Heart left ventricle (tissue), 13 donors: ENCODE data around the gene TM9SF4.

ENCODE experiments used
- CTCF ChIP-seq, 12 donors: fragments of 200-600 bp; sonication (generic) in 4 of 12; IDR thresholded peaks; one replicate each; pipeline versions ENCODE4 v1.5.0 to v1.8.0; 2018 to 2022; ENCODE audit warnings: antibody characterized with exemption in 12 of 12, mild to moderate bottlenecking in 5 of 12
- POLR2A ChIP-seq, 2 donors: fragments of 450-650 bp; IDR thresholded peaks; one replicate each; pipeline ENCODE4 v1.6.1; 2017; ENCODE audit warnings: antibody characterized with exemption in 2 of 2, mild to moderate bottlenecking in 2 of 2, moderate library complexity in 2 of 2
- donor health status: ischemic (EF 13 %, LVEDD 7.1; RV severe dilation, severe dysfunction).
- donor health status: DM: no; HTN: yes; CAD: no.
- donor health status: DM: no; HTN: no; CAD: no.
- donor health status: ischemic (EF 25% LVEDD 6.9; RV normal size, moderate dysfunction).
- donor health status: ischemic (EF 25% LVEDD 5.7; RV mildly dilated, moderate dysfunction).
- donor health status: ischemic (EF 35%, LVEDD 5.7; RV mildly dilated, moderate dysfunction).
- donor health status: nonischemic (EF 11% LVEDD 7.7; RV severe dilation, severe dysfunction).
- donor health status: DM: yes; HTN: yes; CAD: no.
- donor health status: PGD.
- donor health status: ischemic (EF 29% LVEDD 5.4; RV normal size, mild dysfunction).
- donor health status: nonischemic (EF 23%, LVEDD 6.1; RV moderate dilation, normal function).

DNA sequence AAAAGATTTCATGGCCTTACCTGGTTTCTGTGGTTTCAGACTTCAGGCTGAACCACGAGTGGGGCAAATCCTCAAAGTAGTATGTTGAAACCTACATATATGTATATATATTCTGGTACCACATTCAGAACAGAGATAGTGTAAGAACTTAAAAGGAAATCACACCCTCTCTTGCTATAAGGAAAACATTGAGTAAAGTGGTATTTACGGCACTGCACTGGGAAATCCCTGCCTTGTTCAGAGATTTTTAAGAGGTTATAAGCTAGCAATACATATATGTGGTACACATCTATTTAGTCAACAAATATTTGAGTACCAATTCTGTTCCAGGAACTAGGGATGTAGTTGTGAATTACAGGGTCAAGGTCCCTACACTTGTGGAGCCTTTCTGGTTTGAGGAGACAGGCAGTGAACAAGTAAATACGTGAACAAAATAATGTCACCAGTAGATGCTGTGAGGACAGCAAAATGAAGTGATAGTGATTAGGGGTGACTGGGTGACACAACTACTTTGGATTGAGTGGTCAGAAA is 1.7 kb downstream of the TM9SF4 start:
- no peak for TF ChIP-seq CTCF (IDR thresholded peaks at IDR 0.05)
- no peak for TF ChIP-seq POLR2A (IDR thresholded peaks at IDR 0.05)
